Spleen (tissue), 11 donors: ENCODE data around the gene FOXO3. TPM values are rescaled to one million over a fixed set of nuclear protein-coding genes. Genes with fewer than 3 reads are reported as not detected.

Source experiments
- DNase-seq: peaks from one replicate; pipeline ENCODE4 v3.0.0-alpha.2; 2020
- H3K27ac ChIP-seq, 8 donors: fragments of 200-600 bp; sonication (generic) in 7 of 8; 1 replicate in 4 of 8; 2 replicates in 4 of 8; pipeline versions ENCODE4 v1.5.0 to v1.8.0; 2016 to 2021; ENCODE audit warnings: inconsistent platforms in 4 of 8, mild to moderate bottlenecking in 4 of 8, moderate library complexity in 1 of 8
- H3K27me3 ChIP-seq, 7 donors: fragments of 200-600 bp; sonication (generic) in 6 of 7; replicated peaks in 1 of 7; 1 replicate in 4 of 7; 2 replicates in 3 of 7; pipeline versions ENCODE4 v1.5.0 to v1.8.0; 2016 to 2021; ENCODE audit warnings: inconsistent platforms in 3 of 7, mild to moderate bottlenecking in 1 of 7
- H3K36me3 ChIP-seq, 6 donors: fragments of 200-600 bp; sonication (generic) in 5 of 6; 1 replicate in 4 of 6; 2 replicates in 2 of 6; pipeline versions ENCODE4 v1.5.0 to v1.8.0; 2016 to 2021; ENCODE audit warnings: inconsistent platforms in 2 of 6
- H3K4me1 ChIP-seq, 6 donors: fragments of 200-600 bp; sonication (generic) in 5 of 6; 1 replicate in 3 of 6; 2 replicates in 3 of 6; pipeline versions ENCODE4 v1.5.0 to v1.8.0; 2016 to 2021; ENCODE audit warnings: inconsistent platforms in 3 of 6
- H3K4me3 ChIP-seq, 8 donors: fragments of 200-600 bp; sonication (generic) in 7 of 8; 1 replicate in 4 of 8; 2 replicates in 4 of 8; pipeline versions ENCODE4 v1.5.0 to v1.8.0; 2016 to 2021; ENCODE audit warnings: inconsistent platforms in 4 of 8, mild to moderate bottlenecking in 4 of 8, moderate library complexity in 2 of 8
- H3K9me3 ChIP-seq, 8 donors: fragments of 200-600 bp; sonication (generic) in 7 of 8; 1 replicate in 4 of 8; 2 replicates in 4 of 8; pipeline versions ENCODE4 v1.5.0 to v1.8.0; 2016 to 2021; ENCODE audit warnings: inconsistent platforms in 4 of 8
- CTCF ChIP-seq, 11 experiments: fragments of 200-600 bp in 7 of 11; fragments of 450-650 bp in 4 of 11; sonication (generic) in 4 of 11; IDR thresholded peaks in 8 of 11; conservative IDR thresholded peaks in 3 of 11; 1 replicate in 7 of 11; 2 replicates in 4 of 11; pipeline versions ENCODE4 v1.4.0 to v1.8.0; 2016 to 2021; ENCODE audit warnings: antibody characterized with exemption in 11 of 11, inconsistent platforms in 4 of 11, mild to moderate bottlenecking in 1 of 11
- POLR2A ChIP-seq, 3 donors: fragments of 450-650 bp; IDR thresholded peaks; one replicate each; pipeline ENCODE4 v1.5.1; 2017; ENCODE audit warnings: antibody characterized with exemption in 3 of 3, mild to moderate bottlenecking in 1 of 3
- POLR2AphosphoS5 ChIP-seq, 3 donors: sonication (generic); formaldehyde crosslinking; IDR thresholded peaks; one replicate each; pipeline ENCODE4 v1.5.1; 2017; ENCODE audit warnings: antibody characterized with exemption in 3 of 3
- WGBS, 5 donors: extraction: QIAGEN DNeasy Blood & Tissue Kit in 3 of 5; methylation state at CpG; one replicate each; pipeline versions ENCODE4 v1.1.5 to v1.1.7; 2013 to 2018; 5-methylcytosine and 5-hydroxymethylcytosine counted together
- intact Hi-C: fragments of 100-400 bp; cut with DNase I; formaldehyde crosslinking; loops from one replicate; pipeline ENCODE4 v1.15.0; 2023; ENCODE audit warnings: low total_unique reads
- polyA plus RNA-seq, 3 donors: library from polyadenylated mRNA; stranded (reverse); fragments of 200-250 nt; gene quantifications; one replicate each; pipeline ENCODE4 v1.2.1, GENCODE V29; 2013
- total RNA-seq, 7 donors: library from RNA; depleted of rRNA in 3 of 7; stranded (reverse); fragments of >200 nt in 3 of 7; fragmentation: NEBNext Ultra II Directional in 4 of 7; extraction: Animal tissue kit (Norgen Biotek cat#: 25700) in 4 of 7; gene quantifications; one replicate each; pipeline versions ENCODE4 v1.1.0 to v1.2.1, GENCODE V29; 2016 to 2021
- donor health status: healthy with polysubstance abuse.
- donor health status: DM: no; HTN: no; CAD: no; lungs with moderate emphysema.
- donor health status: DM: no; HTN: no; CAD: no.
- donor health status: Bipolar disorder and iron deficiency.
- donor health status: healthy.
- donor health status: DM: no; HTN: no; CAD: no.
- donor health status: DM: yes; HTN: yes; CAD: no.

FOXO3 gene
- total and polyA plus RNA-seq, 10 donors, result 9.4 to 86.9 (median 67.0) TPM

- no peak for DNase-seq
- Histone ChIP-seq H3K4me1 (peaks cover 20 to 100% (median 84%) of the 10 kb centered on the region in 6 donors), H3K27me3 (no peaks in the 10 kb centered on the region), H3K4me3 (no peak overlapping the region), H3K27ac (no peak overlapping the region), H3K9me3 (no peaks in the 10 kb centered on the region), H3K36me3 (no peaks in the 10 kb centered on the region)
- intact Hi-C loops, result no loop called here
- WGBS, 5 donors, result 93 to 100% (median 95%) methylated on average over 1 of the region's 1 CpG
- no peak for TF ChIP-seq POLR2A (IDR thresholded peaks at IDR 0.05)
- no peak for TF ChIP-seq CTCF (IDR thresholded peaks at IDR 0.05 in 8 of 11, conservative IDR thresholded peaks at IDR 0.05 in 3 of 11)
- TF ChIP-seq POLR2AphosphoS5 (IDR thresholded peaks at IDR 0.05), result no peak
These were observed 63.3 kb downstream of the FOXO3 start for GRCh38 chr6:108623995-108624394.

- Histone ChIP-seq H3K36me3 (no peaks in the 10 kb centered on the region), H3K27ac (no peak overlapping the region), H3K27me3 (no peaks in the 10 kb centered on the region), H3K4me3 (no peak overlapping the region), H3K4me1 (peaks cover 17 to 99% (median 86%) of the 10 kb centered on the region in 6 donors), H3K9me3 (no peaks in the 10 kb centered on the region)
- intact Hi-C loops, result no loop called here
- TF ChIP-seq CTCF (IDR thresholded peaks at IDR 0.05 in 8 of 11, conservative IDR thresholded peaks at IDR 0.05 in 3 of 11), result no peak
- TF ChIP-seq POLR2A (IDR thresholded peaks at IDR 0.05), result no peak
- TF ChIP-seq POLR2AphosphoS5 (IDR thresholded peaks at IDR 0.05), result no peak
- no peak for DNase-seq
These were observed 64.9 kb downstream of the FOXO3 start for GRCh38 chr6:108625581-108625980.

- 72 to 89% (median 85%) methylated on average over 2 of the region's 2 CpGs for WGBS, 5 donors
- intact Hi-C loops, result no loop called here
These were observed 66.1 kb downstream of the FOXO3 start for GRCh38 chr6:108626777-108627176.

More at GRCh38 chr6:108626777-108627176, 66.1 kb downstream of the FOXO3 start:
- Histone ChIP-seq H3K9me3 (no peaks in the 10 kb centered on the region), H3K36me3 (no peaks in the 10 kb centered on the region), H3K27ac (peak overlapping the region in 2 of 8 donors; percentile 17 to 26), H3K4me3 (no peak overlapping the region), H3K27me3 (no peaks in the 10 kb centered on the region), H3K4me1 (peaks cover 17 to 99% (median 88%) of the 10 kb centered on the region in 6 donors)
- TF ChIP-seq POLR2A (IDR thresholded peaks at IDR 0.05) (no peak), POLR2AphosphoS5 (IDR thresholded peaks at IDR 0.05) (no peak), CTCF (IDR thresholded peaks at IDR 0.05 in 8 of 11, conservative IDR thresholded peaks at IDR 0.05 in 3 of 11) (no peak)
- no peak for DNase-seq
